ENCODE measurements around the gene TM7SF3. TPM values are rescaled to one million over a fixed set of nuclear protein-coding genes. Genes with fewer than 3 reads are reported as not detected.

The TM7SF3 gene
- total RNA-seq, 1 experiment from 2014 or later: 56.3 TPM

DNA sequence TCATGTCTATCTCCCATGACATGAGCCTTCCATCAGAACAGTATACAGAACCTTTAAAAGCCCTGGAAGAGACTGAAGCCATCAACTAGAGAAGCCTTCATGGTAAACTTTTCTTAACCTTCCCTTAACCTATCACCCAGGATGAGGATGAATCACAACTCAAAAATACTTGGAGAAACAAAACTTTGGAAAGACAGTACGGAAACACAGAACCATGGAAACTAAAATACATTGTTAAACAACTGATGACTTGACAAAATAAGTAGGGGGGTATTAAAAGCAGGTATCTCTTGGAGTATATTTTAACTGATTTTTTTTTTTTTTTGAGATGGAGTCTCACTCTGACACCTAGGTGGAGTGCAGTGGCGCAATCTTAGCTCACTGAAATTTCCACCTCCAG lies 8.7 kb downstream of the TM7SF3 start:
- Histone ChIP-seq H3K27me3 (ENCODE audit: control insufficient read depth, insufficient read depth, low read length) (no peaks in the 10 kb centered on the region), H3K4me3 (ENCODE audit: insufficient read depth, low read depth, low read length) (no peak overlapping the region), H3K36me3 (replicated peaks; ENCODE audit: control insufficient read depth, insufficient read depth, low read length) (no peaks in the 10 kb centered on the region; the same call in none of the 2 replicates)
- DNase-seq: no peak

DNA sequence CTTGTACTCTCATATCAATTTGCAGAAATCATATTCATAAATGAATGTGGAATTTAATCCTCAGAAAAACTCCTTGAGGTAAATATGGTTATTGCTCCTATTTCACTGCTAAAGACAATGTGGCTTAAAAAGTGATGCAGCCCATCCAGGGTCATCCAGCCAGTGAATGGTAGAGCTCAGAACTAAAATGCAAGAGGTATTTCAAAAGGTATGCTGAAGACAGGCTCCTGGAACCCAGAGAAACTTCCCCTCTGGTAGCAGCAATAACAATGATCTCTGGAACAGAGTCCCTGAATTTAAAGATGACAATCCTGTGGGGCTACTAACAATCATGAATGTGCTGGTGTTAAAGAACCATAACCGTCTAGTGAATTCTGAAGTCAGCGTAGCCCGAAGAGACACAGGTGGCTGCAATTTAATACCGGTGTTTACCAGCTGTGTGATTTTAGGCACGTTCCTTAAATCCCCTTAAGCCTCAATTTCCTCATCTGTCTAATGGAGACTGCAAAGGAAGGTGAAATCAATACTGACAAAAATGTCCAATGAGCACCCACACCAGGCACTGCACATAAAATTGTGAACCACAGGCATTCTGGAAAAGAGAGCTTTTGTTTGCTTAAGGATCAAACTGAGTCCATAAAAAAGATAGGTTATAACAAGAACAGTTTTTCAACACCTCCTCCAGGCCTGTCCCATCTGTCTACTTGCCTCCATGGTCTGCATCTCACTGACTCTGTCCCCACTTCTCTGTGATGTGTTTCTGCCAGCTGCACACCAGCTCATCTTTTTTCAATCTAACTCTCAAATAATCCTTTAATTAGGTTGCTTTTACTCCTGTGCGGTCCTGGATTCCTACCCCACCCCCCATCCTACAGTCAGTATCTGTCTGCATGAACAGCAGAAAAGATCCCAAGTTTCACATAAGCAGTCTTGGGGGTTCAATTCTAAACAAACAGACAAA lies 10.5 kb downstream of the TM7SF3 start:
- no peak for DNase-seq
- Histone ChIP-seq H3K27me3 (ENCODE audit: control insufficient read depth, insufficient read depth, low read length) (no peaks in the 10 kb centered on the region), H3K36me3 (replicated peaks; ENCODE audit: control insufficient read depth, insufficient read depth, low read length) (peaks cover 2% of the 10 kb centered on the region), H3K4me3 (ENCODE audit: insufficient read depth, low read depth, low read length) (no peak overlapping the region)

DNA sequence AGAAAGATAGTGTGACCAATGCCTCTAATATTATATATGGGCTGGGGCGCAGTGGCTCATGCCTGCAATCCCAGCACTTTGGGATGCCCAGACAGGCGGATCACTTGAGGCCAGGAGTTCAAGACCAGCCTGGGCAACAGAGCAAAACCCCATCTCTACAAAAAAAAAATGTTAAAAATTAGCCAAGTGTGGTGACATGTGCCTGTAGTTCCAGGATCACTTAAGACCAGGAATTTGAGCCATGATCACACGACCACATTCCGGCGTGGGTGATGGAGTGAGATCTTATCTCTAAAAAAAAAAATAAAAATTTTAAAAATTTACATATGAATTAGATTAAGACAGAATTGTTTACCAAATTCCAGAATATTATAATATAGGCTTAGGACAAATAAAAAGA lies 12.0 kb downstream of the TM7SF3 start:
- no peak for DNase-seq
- peaks cover 6% of the 10 kb centered on the region for H3K36me3 ChIP-seq (replicated peaks; ENCODE audit: control insufficient read depth, insufficient read depth, low read length)
- H3K4me3 ChIP-seq (ENCODE audit: insufficient read depth, low read depth, low read length): no peak overlapping the region
- H3K27me3 ChIP-seq (ENCODE audit: control insufficient read depth, insufficient read depth, low read length): no peaks in the 10 kb centered on the region

DNA sequence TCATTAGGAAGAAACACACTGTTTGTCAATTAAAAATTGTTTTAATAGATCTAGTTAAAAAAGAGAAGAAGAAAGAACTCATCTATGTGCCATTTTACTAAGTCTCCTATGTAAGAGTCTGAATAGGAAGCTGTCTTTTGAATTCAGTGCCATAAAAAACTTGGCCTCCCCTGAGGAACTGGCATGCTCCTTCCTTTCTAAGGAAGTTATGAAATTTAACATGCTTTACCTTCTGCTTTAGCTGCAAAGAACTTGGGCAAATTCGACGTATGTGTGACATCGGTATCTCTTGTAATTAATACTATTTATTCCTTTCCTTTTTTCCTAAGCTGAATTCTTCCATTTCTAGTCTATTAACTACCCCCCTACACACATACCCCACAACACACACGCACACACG lies 12.5 kb downstream of the TM7SF3 start:
- Histone ChIP-seq H3K27me3 (ENCODE audit: control insufficient read depth, insufficient read depth, low read length) (no peaks in the 10 kb centered on the region), H3K36me3 (replicated peaks; ENCODE audit: control insufficient read depth, insufficient read depth, low read length) (peaks cover 7% of the 10 kb centered on the region), H3K4me3 (ENCODE audit: insufficient read depth, low read depth, low read length) (no peak overlapping the region)
- DNase-seq: no peak

DNA sequence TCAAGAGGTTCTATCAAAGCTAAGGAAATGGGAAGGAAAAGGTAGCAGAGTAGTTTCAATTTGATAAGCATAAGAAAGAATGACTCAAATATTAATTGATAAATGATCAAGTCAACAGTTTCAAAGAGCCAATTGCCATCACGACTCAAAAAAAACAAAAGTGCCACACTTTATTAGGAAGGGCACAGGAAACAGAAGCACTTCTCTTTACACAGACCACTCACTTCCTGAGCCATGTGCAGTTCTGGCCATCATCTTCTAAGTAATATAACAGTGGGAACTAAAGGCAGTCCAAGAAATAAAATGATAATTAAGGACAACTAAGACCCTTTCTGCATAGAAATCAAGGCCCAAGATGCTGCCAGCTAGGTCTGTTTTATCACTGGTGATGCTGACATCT lies 13.2 kb downstream of the TM7SF3 start:
- Histone ChIP-seq H3K27me3 (ENCODE audit: control insufficient read depth, insufficient read depth, low read length) (no peaks in the 10 kb centered on the region), H3K36me3 (replicated peaks; ENCODE audit: control insufficient read depth, insufficient read depth, low read length) (peaks cover 7% of the 10 kb centered on the region), H3K4me3 (ENCODE audit: insufficient read depth, low read depth, low read length) (no peak overlapping the region)
- no peak for DNase-seq

DNA sequence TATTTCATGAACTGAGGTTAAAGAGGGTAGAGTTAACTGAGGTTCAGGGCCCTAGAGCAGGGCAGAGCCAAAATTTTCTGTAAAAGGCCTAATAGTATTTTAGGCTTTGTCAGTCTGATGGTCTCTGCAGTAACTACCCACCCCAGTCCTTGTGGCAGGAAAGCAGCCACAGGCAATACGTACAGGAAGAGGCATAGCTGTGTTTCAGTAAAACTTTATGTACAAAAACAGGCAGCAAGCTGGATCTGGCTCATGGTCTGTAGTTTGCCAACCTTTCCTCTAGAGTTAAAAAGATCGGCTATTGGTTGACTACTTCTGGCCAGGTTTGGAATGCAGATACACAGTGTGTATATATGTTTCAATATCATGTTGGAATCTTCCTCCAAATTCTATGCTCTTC lies 17.2 kb downstream of the TM7SF3 start:
- Histone ChIP-seq H3K27me3 (ENCODE audit: control insufficient read depth, insufficient read depth, low read length) (no peaks in the 10 kb centered on the region), H3K4me3 (ENCODE audit: insufficient read depth, low read depth, low read length) (no peak overlapping the region), H3K36me3 (replicated peaks; ENCODE audit: control insufficient read depth, insufficient read depth, low read length) (peaks cover 18% of the 10 kb centered on the region)
- DNase-seq: no peak

DNA sequence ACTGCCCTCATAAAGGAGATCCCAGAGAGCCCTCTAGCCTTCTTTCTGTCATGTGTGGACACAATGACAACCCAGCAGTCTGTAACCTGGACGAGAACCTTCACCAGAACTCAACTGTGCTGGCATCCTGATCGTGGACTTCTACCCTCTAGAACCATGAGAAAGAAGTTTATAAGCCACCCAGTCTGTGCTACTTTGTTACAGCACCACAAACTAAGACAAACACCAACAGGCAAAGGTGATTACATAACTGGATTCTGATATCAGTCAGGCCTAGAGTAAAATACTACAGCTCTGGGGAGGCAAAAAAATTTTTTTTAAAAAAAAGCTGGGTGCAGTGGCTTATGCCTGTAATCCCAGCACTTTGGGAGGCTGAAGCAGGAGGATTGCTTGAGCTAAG lies 18.5 kb downstream of the TM7SF3 start:
- no peak overlapping the region for H3K4me3 ChIP-seq (ENCODE audit: insufficient read depth, low read depth, low read length)
- DNase-seq: no peak
- H3K36me3 ChIP-seq (replicated peaks; ENCODE audit: control insufficient read depth, insufficient read depth, low read length): peaks cover 18% of the 10 kb centered on the region
- H3K27me3 ChIP-seq (ENCODE audit: control insufficient read depth, insufficient read depth, low read length): no peaks in the 10 kb centered on the region

DNA sequence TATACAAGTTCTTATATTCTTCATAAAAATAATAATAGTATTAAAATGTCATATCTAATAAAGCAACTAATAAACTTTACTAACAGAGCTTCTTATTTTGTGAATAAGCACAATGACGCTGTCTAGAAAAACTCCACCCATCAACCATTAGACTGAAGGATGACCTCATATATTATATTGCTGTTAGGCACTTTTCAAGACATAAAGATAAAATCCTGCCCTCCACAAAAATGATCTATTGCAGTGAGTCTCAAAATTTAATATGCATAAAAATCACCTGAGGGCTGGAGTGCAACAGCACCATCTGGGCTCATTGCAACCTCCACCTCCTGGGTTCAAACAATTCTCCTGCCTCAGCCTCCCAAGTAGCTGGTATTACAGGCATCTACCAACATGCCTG lies 20.1 kb downstream of the TM7SF3 start:
- peaks cover 17% of the 10 kb centered on the region for H3K36me3 ChIP-seq (replicated peaks; ENCODE audit: control insufficient read depth, insufficient read depth, low read length)
- H3K27me3 ChIP-seq (ENCODE audit: control insufficient read depth, insufficient read depth, low read length): no peaks in the 10 kb centered on the region
- no peak for DNase-seq
- no peak overlapping the region for H3K4me3 ChIP-seq (ENCODE audit: insufficient read depth, low read depth, low read length)

DNA sequence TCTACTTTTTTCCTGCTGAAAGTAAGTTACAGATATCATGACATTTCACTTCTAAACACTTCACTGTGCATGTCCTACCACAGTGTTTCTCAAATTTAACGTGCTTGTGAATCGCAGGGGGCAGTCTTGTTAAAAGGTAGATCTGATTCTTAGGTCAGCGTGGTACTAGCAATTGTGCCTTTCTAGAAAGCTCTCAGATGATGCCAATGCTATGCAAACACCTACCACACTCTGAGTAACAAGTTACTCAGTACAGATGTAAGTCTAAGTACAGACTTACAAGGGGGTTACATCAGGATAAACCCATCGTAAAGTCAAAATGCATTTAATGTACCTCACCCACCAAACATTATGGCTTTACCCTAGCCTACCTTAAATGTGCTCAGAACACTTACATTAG lies 22.4 kb downstream of the TM7SF3 start:
- H3K4me3 ChIP-seq (ENCODE audit: insufficient read depth, low read depth, low read length): no peak overlapping the region
- peaks cover 12% of the 10 kb centered on the region for H3K36me3 ChIP-seq (replicated peaks; ENCODE audit: control insufficient read depth, insufficient read depth, low read length)
- no peaks in the 10 kb centered on the region for H3K27me3 ChIP-seq (ENCODE audit: control insufficient read depth, insufficient read depth, low read length)
- no peak for DNase-seq

DNA sequence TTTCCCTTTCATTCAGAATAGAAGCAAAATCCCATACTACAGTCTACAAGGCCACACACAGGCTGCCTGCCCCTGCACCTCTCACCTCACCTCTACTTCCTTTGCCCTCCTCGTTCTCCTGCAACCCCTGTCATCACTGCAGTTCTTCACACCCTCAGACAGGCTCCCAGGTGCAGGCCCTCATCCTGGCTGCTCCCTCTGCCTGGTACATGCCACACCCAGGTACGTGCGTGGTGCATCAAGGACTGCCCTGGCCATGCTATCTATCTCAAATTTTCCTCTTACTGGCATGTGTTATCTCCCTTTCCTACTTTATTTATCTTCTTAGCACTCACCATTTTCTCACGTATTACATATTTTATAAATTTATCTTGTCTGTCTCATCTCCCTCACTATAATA lies 24.3 kb downstream of the TM7SF3 start:
- Histone ChIP-seq H3K36me3 (replicated peaks; ENCODE audit: control insufficient read depth, insufficient read depth, low read length) (peaks cover 8% of the 10 kb centered on the region), H3K27me3 (ENCODE audit: control insufficient read depth, insufficient read depth, low read length) (no peaks in the 10 kb centered on the region), H3K4me3 (ENCODE audit: insufficient read depth, low read depth, low read length) (no peak overlapping the region)
- DNase-seq: no peak

DNA sequence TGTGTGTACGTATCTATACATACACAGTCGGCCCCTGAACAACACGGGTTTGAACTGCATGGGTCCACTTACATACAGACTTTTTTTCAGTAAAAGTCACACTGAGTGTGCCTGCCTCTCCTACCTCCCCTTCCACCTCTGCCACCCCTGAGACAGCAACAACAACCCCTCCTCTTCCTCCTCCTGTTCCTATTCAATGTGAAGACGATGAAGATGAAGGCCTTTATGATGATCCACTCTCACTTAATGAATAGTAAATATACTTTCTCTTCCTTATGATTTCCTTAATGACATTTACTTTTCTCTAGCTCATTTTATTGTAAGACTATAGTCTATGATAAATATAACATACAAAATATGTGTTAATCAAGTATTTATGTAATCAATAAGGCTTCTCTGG lies 25.5 kb downstream of the TM7SF3 start:
- H3K27me3 ChIP-seq (ENCODE audit: control insufficient read depth, insufficient read depth, low read length): no peaks in the 10 kb centered on the region
- no peak overlapping the region for H3K4me3 ChIP-seq (ENCODE audit: insufficient read depth, low read depth, low read length)
- DNase-seq: no peak
- H3K36me3 ChIP-seq (replicated peaks; ENCODE audit: control insufficient read depth, insufficient read depth, low read length): peaks cover 7% of the 10 kb centered on the region

DNA sequence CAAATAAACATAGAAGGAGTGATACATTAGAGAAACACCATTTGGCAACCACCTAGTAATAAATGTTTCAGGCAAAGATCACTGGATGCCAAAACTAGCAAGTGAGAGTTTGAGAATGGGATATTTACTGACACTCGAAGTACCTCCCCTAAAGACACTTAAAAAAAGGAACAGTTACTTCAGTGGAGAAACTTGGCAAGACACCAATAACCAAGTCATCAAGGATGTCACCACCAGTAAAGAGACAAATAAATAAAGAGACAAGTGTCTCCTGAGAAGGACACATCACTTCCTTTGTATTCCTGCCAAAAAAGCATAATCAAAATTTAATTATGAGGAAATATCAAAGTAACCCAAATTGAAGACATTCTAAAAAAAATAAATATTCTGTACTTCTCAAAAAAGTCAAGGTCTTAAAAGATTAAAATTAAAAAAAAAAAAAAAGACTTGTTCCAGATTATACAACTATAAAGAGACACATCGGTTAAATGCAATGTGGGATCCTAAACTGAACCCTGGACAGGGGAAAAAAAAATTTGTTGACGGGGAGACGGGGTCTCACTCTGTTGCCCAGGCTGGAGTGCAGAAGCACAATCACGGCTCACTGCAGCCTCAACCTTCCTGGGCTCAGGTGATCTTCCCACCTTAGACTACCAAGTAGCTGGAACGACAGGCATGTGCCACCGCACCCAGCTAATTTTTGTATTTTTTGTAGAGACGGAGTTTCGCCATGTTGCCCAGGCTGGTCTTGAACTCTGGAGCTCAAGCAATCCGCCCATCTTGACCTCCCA lies 26.4 kb downstream of the TM7SF3 start:
- Histone ChIP-seq H3K27me3 (ENCODE audit: control insufficient read depth, insufficient read depth, low read length) (no peaks in the 10 kb centered on the region), H3K4me3 (ENCODE audit: insufficient read depth, low read depth, low read length) (no peak overlapping the region), H3K36me3 (replicated peaks; ENCODE audit: control insufficient read depth, insufficient read depth, low read length) (peaks cover 4% of the 10 kb centered on the region)
- no peak for DNase-seq

DNA sequence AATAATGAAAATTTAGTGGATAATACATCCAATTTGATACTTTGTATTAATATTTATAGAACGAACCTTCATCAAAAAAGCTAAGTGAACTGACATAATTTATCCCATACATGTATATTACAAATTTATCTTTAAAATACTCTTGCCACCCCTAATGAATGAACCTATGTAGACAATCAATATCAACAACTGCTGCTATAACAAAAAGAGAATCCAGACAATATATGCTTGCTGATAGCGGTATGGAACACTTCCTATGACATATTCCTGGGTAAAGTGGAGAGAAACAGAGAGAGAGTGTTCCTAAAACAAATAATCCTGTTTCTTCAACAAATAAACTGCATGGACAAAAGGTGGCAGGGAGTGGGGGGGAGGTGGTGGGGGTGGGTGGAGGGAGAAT lies 31.3 kb downstream of the TM7SF3 start:
- H3K36me3 ChIP-seq (replicated peaks; ENCODE audit: control insufficient read depth, insufficient read depth, low read length): peaks cover 7% of the 10 kb centered on the region
- H3K4me3 ChIP-seq (ENCODE audit: insufficient read depth, low read depth, low read length): no peak overlapping the region
- no peaks in the 10 kb centered on the region for H3K27me3 ChIP-seq (ENCODE audit: control insufficient read depth, insufficient read depth, low read length)
- no peak for DNase-seq

DNA sequence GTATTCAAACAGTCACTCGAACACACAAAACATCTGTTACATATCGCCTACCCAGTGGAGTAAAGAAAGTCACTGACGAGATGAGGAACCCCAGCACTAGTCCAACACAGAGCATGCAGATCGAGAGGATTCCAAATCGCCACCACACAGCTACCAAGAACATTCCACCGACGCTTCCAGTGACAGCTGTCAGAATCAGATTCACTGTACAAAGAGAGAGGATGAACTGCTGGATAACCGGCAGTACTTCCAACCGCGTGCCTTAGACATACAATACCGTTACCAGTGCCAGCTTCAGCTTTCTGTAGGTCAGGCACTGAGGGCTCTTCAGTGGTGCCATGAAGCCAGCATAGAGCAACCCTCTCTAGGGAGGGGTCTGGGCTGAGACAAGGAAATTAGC lies 34.5 kb downstream of the TM7SF3 start:
- Histone ChIP-seq H3K36me3 (replicated peaks; ENCODE audit: control insufficient read depth, insufficient read depth, low read length) (peaks cover 7% of the 10 kb centered on the region), H3K4me3 (ENCODE audit: insufficient read depth, low read depth, low read length) (no peak overlapping the region), H3K27me3 (ENCODE audit: control insufficient read depth, insufficient read depth, low read length) (no peaks in the 10 kb centered on the region)
- no peak for DNase-seq

DNA sequence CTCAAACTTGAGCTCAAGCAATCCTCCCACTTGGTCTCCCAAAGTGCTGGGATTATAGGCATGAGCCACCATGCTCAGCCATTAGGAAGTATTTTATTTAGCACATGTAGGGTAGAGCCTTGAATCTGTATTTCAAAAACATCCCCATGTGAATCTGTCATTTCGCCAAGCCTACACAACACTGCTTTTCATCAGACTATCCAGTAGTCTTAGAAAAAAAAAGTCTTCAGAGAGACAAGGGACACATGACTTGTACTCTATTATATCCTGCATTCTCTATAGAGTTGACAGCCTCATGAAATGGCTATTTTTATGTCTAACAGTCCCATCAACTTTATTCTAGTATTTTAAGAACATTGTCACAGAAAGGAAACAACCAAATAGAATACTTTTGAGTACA lies 35.4 kb downstream of the TM7SF3 start:
- H3K27me3 ChIP-seq (ENCODE audit: control insufficient read depth, insufficient read depth, low read length): no peaks in the 10 kb centered on the region
- no peak for DNase-seq

More for the DNA sequence above, 35.4 kb downstream of the TM7SF3 start:
- H3K36me3 ChIP-seq (replicated peaks; ENCODE audit: control insufficient read depth, insufficient read depth, low read length): peaks cover 8% of the 10 kb centered on the region
- H3K4me3 ChIP-seq (ENCODE audit: insufficient read depth, low read depth, low read length): no peak overlapping the region

All from H7 (cell line).